ENCODE results near the gene CORO2A.

The CORO2A gene

GRCh38 chr9:98219794-98220370, 27.4 kb upstream of the CORO2A start:
- no peak for DNase-seq

GRCh38 chr9:98219364-98219716, 26.9 kb upstream of the CORO2A start:
- DNase-seq = no peak

DNA sequence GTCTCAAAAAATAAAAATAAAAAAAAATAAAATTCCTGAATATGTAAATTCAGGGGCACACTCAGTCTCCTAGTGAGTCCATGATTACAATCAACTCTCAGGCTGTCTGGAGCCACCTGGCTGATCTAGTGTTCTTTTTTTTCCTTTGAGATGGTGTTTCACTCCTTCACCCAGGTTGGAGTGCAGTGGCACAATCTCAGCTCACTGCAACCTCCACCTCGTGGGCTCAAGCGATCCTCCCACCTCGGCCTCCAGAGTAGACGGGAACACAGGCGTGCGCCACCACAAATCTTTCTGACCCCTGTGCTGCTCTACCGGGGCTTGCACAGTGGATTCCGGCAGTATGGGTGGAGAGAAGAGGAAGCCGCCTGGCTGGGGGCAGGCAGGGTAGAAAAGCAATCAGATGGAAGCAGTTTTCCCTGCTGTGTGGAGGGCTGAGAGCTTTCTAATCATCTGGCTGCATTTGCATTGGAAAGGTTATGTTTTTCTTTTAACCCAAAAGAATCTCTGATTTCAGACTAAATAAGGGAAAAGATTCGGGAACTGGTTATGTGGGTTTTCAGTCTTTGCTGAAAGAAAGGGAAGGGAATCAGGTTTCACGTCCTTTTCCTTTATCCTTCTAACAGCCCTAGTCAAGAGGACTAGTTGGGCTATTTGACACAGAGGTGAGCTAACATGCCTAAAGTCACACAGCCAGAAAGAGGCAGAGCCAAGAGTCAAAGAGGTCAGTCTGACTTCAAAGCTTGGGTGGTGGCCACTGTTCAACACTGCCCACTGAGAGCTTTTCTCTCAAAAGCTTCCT, 26.3 kb upstream of the CORO2A start:
- no peak for DNase-seq

- no peak for DNase-seq
Observed at GRCh38 chr9:98217255-98217654, 24.8 kb upstream of the CORO2A start.

GRCh38 chr9:98216391-98216790, 24.0 kb upstream of the CORO2A start:
- DNase-seq = no peak

GRCh38 chr9:98215821-98216220, 23.4 kb upstream of the CORO2A start:
- DNase-seq = no peak

DNA sequence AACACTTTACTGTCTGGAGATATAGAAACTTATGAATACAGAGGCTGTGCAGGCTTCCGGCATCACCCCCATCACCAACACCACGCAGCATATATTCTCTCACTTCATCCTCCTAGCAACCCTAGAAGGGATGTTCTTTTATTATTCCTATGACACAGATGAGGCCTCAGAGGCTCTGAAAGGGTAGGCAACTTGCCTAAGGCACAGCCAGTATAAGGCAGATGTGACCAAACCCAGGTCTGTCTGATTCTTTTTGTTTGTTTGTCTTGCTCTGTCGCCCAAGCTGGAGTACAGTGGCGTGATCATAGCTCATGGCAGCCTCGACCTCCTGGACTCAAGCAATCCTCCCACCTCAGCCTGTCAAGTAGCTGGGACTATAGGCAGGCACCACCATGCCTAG, 22.8 kb upstream of the CORO2A start:
- no peak for DNase-seq

DNA sequence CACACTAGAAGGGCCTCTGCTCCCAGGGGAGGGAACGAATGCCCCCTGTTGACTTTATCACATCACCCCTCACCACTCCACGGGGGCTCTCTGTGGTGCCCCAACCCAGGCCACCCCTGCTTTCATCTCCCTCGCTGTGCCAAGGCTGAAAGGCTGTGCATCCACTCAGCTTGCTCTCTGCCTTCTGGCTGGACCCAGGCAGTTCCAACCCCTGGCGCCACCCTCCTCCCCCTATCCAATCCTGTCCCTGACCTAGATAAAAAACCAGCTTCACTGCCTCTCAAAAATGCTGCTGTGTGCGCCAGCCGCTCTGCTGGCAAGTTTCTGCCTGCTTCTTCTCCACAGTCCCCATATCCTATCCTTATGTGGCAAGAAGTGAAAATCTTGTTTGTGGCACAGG, 22.4 kb upstream of the CORO2A start:
- no peak for DNase-seq

- no peak for DNase-seq
Observed at GRCh38 chr9:98211260-98211659, 18.8 kb upstream of the CORO2A start.

GRCh38 chr9:98210435-98210834, 18.0 kb upstream of the CORO2A start:
- no peak for DNase-seq

GRCh38 chr9:98209530-98209929, 17.1 kb upstream of the CORO2A start:
- DNase-seq = no peak

GRCh38 chr9:98208635-98209034, 16.2 kb upstream of the CORO2A start:
- DNase-seq = no peak

DNA sequence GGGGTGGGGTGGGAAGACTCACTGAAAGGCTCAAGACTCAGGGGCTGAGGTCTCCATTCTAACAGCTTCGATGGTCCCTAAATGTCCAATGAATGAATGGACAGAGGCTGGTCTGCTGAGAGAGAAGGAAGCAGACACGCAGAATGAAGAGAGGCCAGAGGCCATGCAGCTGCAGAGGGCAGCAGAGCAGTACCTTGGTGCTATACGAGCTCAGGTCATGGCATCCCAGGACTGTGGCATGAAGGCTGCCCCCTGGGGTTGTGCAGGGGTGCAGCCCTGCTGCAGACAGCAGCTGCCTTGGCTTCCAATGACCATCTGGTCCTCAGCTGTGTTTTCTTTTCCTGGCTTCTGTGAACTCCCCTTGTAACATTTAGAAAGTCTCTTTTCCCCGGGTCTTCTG, 15.2 kb upstream of the CORO2A start:
- DNase-seq = no peak

- DNase-seq = no peak
Observed at GRCh38 chr9:98206754-98207153, 14.3 kb upstream of the CORO2A start.

DNA sequence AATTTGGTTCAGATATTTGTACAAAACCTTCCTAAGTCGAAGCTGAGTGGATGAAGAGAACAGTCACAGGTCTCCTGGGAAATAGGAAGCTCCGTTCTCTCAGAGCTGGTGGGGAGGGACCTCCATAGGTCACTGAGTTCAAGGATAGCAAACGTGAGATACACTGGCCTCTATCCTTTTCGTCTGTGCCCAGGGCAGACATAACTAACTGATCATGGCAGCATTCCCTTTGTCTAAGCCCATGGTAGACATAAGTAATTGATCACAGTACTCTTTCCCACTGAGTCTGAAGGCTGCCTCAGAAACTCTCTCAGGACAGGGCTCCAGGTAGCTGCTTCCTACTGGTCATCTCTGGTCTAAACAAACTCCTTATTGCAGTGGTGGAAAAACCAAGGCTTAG, 12.3 kb upstream of the CORO2A start:
- no peak for DNase-seq

DNA sequence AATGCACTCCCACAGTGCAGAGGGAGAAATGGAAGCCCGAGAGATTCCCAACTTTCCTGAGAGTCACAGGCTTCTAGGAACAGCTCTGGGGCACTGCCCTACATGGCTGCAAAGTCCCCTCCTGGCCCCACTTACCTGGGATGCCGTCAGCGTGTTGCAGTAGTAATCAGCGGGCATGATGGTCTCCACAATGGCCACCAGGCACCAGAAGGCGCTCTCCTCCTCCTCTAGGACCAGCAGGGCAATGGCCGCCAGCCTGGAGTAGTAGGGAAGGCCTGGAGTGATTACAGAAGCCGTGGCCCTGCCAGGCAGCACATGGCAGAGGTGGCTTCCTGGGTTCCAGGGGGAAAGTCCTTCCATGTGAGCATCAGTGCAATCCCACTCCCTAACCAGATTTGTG, 10.7 kb upstream of the CORO2A start:
- DNase-seq = no peak

- no peak for DNase-seq
Observed at GRCh38 chr9:98202252-98202651, 9.8 kb upstream of the CORO2A start.

GRCh38 chr9:98201749-98202148, 9.3 kb upstream of the CORO2A start:
- no peak for DNase-seq

GRCh38 chr9:98201102-98201501, 8.7 kb upstream of the CORO2A start:
- no peak for DNase-seq

GRCh38 chr9:98199388-98200033, 7.1 kb upstream of the CORO2A start:
- no peak for DNase-seq

DNA sequence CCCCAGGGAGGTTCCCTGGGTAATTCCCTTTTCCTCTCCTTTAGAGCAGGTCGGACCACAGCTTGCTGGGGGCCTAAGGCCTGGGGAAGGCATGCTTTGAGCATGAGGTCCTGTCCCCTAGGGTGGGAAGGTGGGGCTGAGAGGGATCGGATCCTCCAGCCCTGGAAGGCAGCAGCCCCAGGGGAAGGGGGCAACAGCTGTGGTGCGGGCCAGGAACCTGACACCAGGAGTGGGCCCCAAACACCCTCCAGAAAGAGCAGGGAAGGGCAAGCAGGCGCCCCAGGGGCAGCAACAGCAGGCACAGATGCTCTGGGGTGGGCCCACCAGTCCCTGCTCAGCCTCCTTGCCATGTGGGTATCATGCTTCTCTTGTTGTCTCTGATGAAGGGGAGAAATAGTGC, 3.2 kb upstream of the CORO2A start:
- no peak for DNase-seq

- DNase-seq = no peak
Observed at GRCh38 chr9:98193336-98193944, 1.0 kb upstream of the CORO2A start.

DNA sequence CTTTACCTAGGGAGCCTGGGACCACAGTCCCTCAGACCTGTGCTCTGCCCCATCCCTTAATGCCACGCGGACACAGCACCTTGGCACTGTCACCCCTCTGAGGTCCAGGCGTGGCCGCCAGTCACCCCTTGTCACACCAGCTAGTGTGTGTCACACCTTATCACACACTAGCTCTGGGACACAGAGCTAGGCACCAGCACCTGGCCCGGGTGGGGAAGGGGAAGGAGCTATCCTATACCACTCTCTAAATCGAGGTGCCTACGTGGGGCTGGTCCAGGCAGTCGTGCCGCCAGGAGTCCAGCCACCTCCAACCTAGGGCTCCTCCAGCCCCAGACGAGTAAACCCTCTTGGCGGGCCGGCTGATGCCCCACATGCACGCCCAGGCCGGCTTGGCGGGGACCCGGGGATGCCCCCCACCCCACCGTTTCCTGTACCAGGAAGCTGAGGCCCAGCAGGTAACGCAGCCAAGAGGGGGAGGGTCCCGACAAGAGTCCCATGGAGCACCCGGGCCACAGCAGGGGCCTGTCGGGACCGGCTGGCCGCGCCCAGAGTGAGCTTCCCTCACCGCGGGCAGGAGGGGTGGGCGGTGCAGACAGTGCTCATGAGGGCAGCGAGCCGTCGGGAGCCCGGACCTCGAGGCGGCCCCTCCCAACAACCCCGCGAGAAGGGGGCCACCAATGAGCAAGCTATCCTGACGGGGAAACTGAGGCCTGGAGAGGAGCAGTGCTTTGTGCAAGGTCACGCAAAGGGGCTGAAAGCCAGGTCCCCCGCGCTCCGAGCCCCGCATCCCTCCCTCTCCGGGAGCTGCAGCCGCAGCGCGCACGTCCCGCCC, 550 bp downstream of the CORO2A start:
- DNase-seq = peak; percentile 41

Data from stimulated activated CD4-positive, alpha-beta T cell treated with anti-CD3 and anti-CD28 coated beads, Interleukin-15, amount 100 ng/mL, for 24 hours (primary cell).